ENCODE results near the gene CD8B2. TPM values are rescaled to one million over a fixed set of nuclear protein-coding genes. Genes with fewer than 3 reads are reported as not detected.
A peak's percentile ranks its signal among the peaks of the same experiment; 100 is the strongest.

Gene CD8B2
- total and polyA plus RNA-seq, 2 of the 13 experiments (the other 11 are each of a cell fraction or from before 2014, with no cell fraction given), result not detected

DNA sequence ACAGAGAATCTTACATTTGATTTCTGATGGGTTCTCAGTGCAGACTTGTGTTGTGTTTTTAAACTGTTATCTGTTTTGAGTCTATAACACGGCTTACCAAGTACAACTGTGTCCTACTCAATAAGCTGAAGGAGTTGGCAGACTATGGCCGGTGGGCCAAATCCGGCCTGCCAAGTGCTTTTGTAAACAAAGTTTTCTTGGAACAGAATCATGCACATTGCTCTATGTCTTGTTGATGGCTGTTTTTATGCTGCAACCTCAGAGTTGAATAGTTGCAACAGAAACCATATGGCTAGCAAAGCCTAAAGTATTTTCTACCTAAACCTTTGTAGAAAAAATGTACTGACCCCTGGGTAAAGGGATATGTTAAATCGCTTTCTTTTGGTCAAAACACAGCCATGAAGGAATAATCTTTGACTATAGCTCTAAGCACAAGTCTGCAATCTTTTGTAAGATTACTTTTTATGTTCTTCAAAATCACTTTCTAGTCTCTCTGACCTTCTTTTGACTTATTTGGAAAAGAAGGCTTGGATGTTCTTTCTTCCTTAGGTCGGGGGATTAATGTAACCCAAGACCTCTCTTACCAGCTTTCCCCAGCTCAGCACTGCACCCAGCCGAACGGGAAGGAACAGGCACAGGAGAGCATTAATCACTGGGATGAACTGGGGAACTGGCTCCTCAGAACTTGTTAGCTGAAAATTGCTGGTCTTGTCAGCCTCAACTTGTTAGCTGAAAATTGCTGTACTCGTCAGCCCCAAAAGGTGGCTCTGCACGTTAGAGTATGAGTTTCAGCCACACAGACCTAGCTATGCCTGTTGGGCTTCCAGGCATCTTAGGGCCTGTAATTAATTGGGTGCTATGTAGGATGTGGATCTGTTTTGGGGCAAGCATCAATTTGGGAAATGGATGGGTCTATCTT, 75.4 kb downstream of the CD8B2 start:
- Histone ChIP-seq H3K79me2 (ENCODE audit: insufficient read depth, low read length) (no peaks in the 10 kb centered on the region), H3K9ac (ENCODE audit: insufficient read depth, low read depth, low read length) (no peak overlapping the region), H3K9me3 (ENCODE audit: low read length) (no peaks in the 10 kb centered on the region), H4K20me1 (ENCODE audit: insufficient read depth, low read length) (no peaks in the 10 kb centered on the region), H3K4me1 (ENCODE audit: insufficient read depth, low read length) (no peaks in the 10 kb centered on the region), H3K27me3 (ENCODE audit: control insufficient read depth in 1 of 2, insufficient read depth in 2 of 2, low read length in 2 of 2) (no peaks in the 10 kb centered on the region), H3K27ac (ENCODE audit: extremely low read length, insufficient read depth, low read length) (no peak overlapping the region), H2AFZ (ENCODE audit: low read length) (no peak overlapping the region), H3K4me3 (replicated peaks in 1 of 3; ENCODE audit: insufficient read depth in 1 of 3, low read depth in 2 of 3, low read length in 3 of 3) (no peak overlapping the region), H3K36me3 (replicated peaks in 1 of 2; ENCODE audit: control insufficient read depth in 1 of 2, insufficient read depth in 2 of 2, low read length in 2 of 2) (no peaks in the 10 kb centered on the region), H3K4me2 (ENCODE audit: low read depth, low read length) (no peak overlapping the region)
- no TSS peak for BruUV-seq (replicated peaks)
- FAIRE-seq (peak; percentile 75), DNase-seq (ENCODE audit: low spot score) (no peak), ATAC-seq (peak; percentile 54)
- in situ Hi-C loops (cut with HindIII; ENCODE audit: extremely low pct_ligation_motif_present, low pct_unique_long_range_greater_than_20kb) (no loop called here), intact Hi-C loops (cut with micrococcal nuclease; ENCODE audit: unreplicated experiment) (loop anchor here (1.0 kb wide), 1 partner anchor 20 kb away; no protein-coding TSS in a partner anchor)
- WGBS (ENCODE audit: low lambda C conversion rate), result 14% methylated on average over 8 of the region's 9 CpGs
- CTCF ChIA-PET (ENCODE audit: low intra/inter-chr PET ratio, low total read pairs), result interaction anchor here (0.7 to 1.1 kb wide), 2 partner anchors 20 to 25 kb away, joined by 4 to 5 read pairs; no protein-coding TSS in a partner anchor
- POLR2A ChIA-PET, result no interaction called here
- TF ChIP-seq POLR2AphosphoS5 (IDR thresholded peaks at IDR 0.05; ENCODE audit: low read depth, low read length), result no peak
- peak; percentile 36 for TF ChIP-seq CTCF (CRISPR knock-in tag; IDR thresholded peaks at IDR 0.05)

DNA sequence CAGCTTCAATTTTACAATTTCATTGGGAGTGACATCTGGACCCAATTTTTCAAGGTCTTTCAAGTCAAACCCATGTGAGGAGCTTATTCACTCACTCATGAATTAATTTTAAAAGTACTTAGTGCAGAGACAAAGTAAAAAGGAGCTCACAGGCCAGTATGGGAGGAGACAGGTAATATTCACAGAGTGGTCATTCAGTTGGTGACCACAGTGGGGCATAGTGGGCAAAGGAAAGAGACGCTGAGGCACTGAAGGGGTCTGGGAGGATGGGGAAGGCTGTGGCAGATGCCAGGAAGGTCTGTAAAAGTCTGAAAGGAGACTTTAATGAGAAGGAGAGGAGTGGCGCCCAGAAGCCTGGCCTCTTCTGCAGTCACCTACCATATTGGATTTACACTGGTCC, 76.0 kb downstream of the CD8B2 start:
- Histone ChIP-seq H3K9ac (ENCODE audit: insufficient read depth, low read depth, low read length) (no peak overlapping the region), H4K20me1 (ENCODE audit: insufficient read depth, low read length) (no peaks in the 10 kb centered on the region), H3K9me3 (ENCODE audit: low read length) (no peaks in the 10 kb centered on the region), H3K4me1 (ENCODE audit: insufficient read depth, low read length) (no peaks in the 10 kb centered on the region), H3K27me3 (ENCODE audit: control insufficient read depth in 1 of 2, insufficient read depth in 2 of 2, low read length in 2 of 2) (0 out of 5 replicates have a peak, but pooled peaks cover 0 to 1% of the 10 kb centered on the region in 2 experiments), H3K79me2 (ENCODE audit: insufficient read depth, low read length) (no peaks in the 10 kb centered on the region), H3K27ac (ENCODE audit: extremely low read length, insufficient read depth, low read length) (no peak overlapping the region), H2AFZ (ENCODE audit: low read length) (no peak overlapping the region), H3K4me3 (replicated peaks in 1 of 3; ENCODE audit: insufficient read depth in 1 of 3, low read depth in 2 of 3, low read length in 3 of 3) (no peak overlapping the region), H3K36me3 (replicated peaks in 1 of 2; ENCODE audit: control insufficient read depth in 1 of 2, insufficient read depth in 2 of 2, low read length in 2 of 2) (no peaks in the 10 kb centered on the region), H3K4me2 (ENCODE audit: low read depth, low read length) (no peak overlapping the region)
- intact Hi-C loops (cut with micrococcal nuclease; ENCODE audit: unreplicated experiment), result loop anchor here (1.0 kb wide), 1 partner anchor 19 kb away; no protein-coding TSS in a partner anchor
- ChIA-PET CTCF (ENCODE audit: low intra/inter-chr PET ratio, low total read pairs) (interaction anchor here (0.7 to 1.1 kb wide), 2 partner anchors 19 to 24 kb away, joined by 4 to 5 read pairs; no protein-coding TSS in a partner anchor), POLR2A (no interaction called here)
- DNase-seq (ENCODE audit: low spot score), result no peak
- FAIRE-seq, result no peak
- peak; percentile 90 for ATAC-seq
- WGBS (ENCODE audit: low lambda C conversion rate), result 56% methylated on average over 2 of the region's 2 CpGs
- in situ Hi-C loops (cut with HindIII; ENCODE audit: extremely low pct_ligation_motif_present, low pct_unique_long_range_greater_than_20kb), result no loop called here
- peak; percentile 50 for TF ChIP-seq STAG1 (CRISPR knock-in tag; IDR thresholded peaks at IDR 0.05)
- TF ChIP-seq, protein P1, sequence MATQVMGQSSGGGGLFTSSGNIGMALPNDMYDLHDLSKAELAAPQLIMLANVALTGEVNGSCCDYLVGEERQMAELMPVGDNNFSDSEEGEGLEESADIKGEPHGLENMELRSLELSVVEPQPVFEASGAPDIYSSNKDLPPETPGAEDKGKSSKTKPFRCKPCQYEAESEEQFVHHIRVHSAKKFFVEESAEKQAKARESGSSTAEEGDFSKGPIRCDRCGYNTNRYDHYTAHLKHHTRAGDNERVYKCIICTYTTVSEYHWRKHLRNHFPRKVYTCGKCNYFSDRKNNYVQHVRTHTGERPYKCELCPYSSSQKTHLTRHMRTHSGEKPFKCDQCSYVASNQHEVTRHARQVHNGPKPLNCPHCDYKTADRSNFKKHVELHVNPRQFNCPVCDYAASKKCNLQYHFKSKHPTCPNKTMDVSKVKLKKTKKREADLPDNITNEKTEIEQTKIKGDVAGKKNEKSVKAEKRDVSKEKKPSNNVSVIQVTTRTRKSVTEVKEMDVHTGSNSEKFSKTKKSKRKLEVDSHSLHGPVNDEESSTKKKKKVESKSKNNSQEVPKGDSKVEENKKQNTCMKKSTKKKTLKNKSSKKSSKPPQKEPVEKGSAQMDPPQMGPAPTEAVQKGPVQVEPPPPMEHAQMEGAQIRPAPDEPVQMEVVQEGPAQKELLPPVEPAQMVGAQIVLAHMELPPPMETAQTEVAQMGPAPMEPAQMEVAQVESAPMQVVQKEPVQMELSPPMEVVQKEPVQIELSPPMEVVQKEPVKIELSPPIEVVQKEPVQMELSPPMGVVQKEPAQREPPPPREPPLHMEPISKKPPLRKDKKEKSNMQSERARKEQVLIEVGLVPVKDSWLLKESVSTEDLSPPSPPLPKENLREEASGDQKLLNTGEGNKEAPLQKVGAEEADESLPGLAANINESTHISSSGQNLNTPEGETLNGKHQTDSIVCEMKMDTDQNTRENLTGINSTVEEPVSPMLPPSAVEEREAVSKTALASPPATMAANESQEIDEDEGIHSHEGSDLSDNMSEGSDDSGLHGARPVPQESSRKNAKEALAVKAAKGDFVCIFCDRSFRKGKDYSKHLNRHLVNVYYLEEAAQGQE (IDR thresholded peaks at IDR 0.05; ENCODE audit: borderline replicate concordance in 1 of 2, low read depth in 1 of 2, low read length in 2 of 2), result no peak
- no TSS peak for BruUV-seq (replicated peaks)
